Measurements from ENCODE around the gene RCE1.

RCE1 gene

DNA sequence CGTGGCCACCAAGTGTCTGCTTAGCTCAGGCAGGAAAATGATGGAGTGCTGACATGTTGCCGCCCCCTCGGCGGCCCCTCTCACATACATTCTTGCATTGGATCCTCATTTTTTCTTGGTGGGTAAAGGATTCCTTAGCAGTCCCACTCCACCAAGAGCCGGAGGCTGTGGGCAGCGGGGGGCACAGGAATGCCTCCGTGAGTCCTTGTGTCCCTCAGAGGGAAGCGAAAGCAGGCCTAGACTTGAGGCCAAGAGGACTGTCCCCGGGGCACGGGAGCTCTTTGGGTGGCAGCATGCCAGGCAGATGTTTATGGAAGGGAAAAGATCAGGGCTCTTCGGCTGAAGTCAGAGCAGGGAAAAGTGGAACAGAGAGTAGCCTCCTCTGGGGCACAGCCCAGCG, 35.2 kb downstream of the RCE1 start:
- H3K9ac ChIP-seq (ENCODE audit: low read length): no peak overlapping the region
- no peak overlapping the region for H3K4me3 ChIP-seq (ENCODE audit: low read depth in 1 of 2, low read length in 2 of 2)
- H3K27ac ChIP-seq (ENCODE audit: low read depth, low read length): no peak overlapping the region
- H3K9me3 ChIP-seq (ENCODE audit: low read length): no peaks in the 10 kb centered on the region
- peaks cover 9% of the 10 kb centered on the region for H3K4me1 ChIP-seq (ENCODE audit: insufficient read depth, low read length)
- no peaks in the 10 kb centered on the region for H3K36me3 ChIP-seq (ENCODE audit: insufficient read depth, low read length)
- H3K27me3 ChIP-seq (ENCODE audit: control insufficient read depth in 1 of 2, insufficient read depth in 2 of 2, low read length in 2 of 2): no peaks in the 10 kb centered on the region

DNA sequence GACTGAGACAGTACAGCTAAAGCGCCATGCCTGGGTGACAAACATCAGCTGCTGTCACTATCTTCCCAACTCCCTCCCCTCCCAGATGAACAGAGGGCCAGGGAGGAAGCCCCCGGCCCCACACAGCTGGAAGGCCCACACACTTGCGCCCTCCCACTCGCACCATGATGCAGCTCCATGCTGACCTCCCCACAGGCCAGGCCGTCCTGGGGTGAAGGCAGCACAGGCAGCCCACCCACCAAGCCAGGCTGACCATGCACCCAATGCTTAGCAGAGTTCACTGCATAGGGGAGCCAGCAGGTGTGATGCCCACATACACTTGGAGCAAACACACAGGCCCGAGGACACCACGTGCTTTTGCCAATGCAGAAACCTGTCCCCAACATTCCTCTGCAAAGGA, 35.8 kb downstream of the RCE1 start:
- peaks cover 9% of the 10 kb centered on the region for H3K4me1 ChIP-seq (ENCODE audit: insufficient read depth, low read length)
- no peak overlapping the region for H3K27ac ChIP-seq (ENCODE audit: low read depth, low read length)

GRCh38 chr11:66879583-66879982, 36.3 kb downstream of the RCE1 start:
- Histone ChIP-seq H3K4me1 (ENCODE audit: insufficient read depth, low read length) (peaks cover 9% of the 10 kb centered on the region), H3K4me3 (ENCODE audit: low read depth in 1 of 2, low read length in 2 of 2) (no peak overlapping the region), H3K27me3 (ENCODE audit: control insufficient read depth in 1 of 2, insufficient read depth in 2 of 2, low read length in 2 of 2) (no peaks in the 10 kb centered on the region), H3K9me3 (ENCODE audit: low read length) (no peaks in the 10 kb centered on the region), H3K9ac (ENCODE audit: low read length) (no peak overlapping the region), H3K36me3 (ENCODE audit: insufficient read depth, low read length) (no peaks in the 10 kb centered on the region), H3K27ac (ENCODE audit: low read depth, low read length) (no peak overlapping the region)

More for the DNA sequence above, 35.8 kb downstream of the RCE1 start:
- no peaks in the 10 kb centered on the region for H3K9me3 ChIP-seq (ENCODE audit: low read length)
- H3K4me3 ChIP-seq (ENCODE audit: low read depth in 1 of 2, low read length in 2 of 2): no peak overlapping the region
- no peaks in the 10 kb centered on the region for H3K36me3 ChIP-seq (ENCODE audit: insufficient read depth, low read length)
- H3K27me3 ChIP-seq (ENCODE audit: control insufficient read depth in 1 of 2, insufficient read depth in 2 of 2, low read length in 2 of 2): no peaks in the 10 kb centered on the region
- no peak overlapping the region for H3K9ac ChIP-seq (ENCODE audit: low read length)

DNA sequence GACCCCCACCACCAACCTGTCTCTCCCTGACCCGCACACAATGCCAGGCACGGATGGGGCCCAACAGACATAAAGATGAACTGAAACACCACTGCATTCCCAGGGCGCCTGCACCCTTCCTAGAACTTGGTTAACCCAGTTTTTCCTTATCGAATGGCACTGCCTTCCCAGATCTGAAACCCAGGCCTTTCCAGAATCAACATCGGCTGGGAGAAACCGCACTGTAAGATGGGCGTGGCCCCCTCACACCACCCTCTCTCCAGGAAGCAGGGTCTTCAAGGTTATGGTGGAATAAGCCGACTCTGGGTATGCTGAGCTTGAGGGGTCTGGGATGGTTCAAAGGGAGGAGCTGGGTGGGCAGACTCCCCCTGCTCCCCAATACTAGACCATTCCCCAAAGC, 36.8 kb downstream of the RCE1 start:
- H3K27ac ChIP-seq (ENCODE audit: low read depth, low read length): no peak overlapping the region
- no peaks in the 10 kb centered on the region for H3K27me3 ChIP-seq (ENCODE audit: control insufficient read depth in 1 of 2, insufficient read depth in 2 of 2, low read length in 2 of 2)
- H3K36me3 ChIP-seq (ENCODE audit: insufficient read depth, low read length): no peaks in the 10 kb centered on the region
- H3K9ac ChIP-seq (ENCODE audit: low read length): no peak overlapping the region
- peaks cover 9% of the 10 kb centered on the region for H3K4me1 ChIP-seq (ENCODE audit: insufficient read depth, low read length)
- no peak overlapping the region for H3K4me3 ChIP-seq (ENCODE audit: low read depth in 1 of 2, low read length in 2 of 2)
- H3K9me3 ChIP-seq (ENCODE audit: low read length): no peaks in the 10 kb centered on the region

- Histone ChIP-seq H3K27me3 (ENCODE audit: control insufficient read depth in 1 of 2, insufficient read depth in 2 of 2, low read length in 2 of 2) (no peaks in the 10 kb centered on the region), H3K9me3 (ENCODE audit: low read length) (no peaks in the 10 kb centered on the region), H3K9ac (ENCODE audit: low read length) (no peak overlapping the region), H3K27ac (ENCODE audit: low read depth, low read length) (no peak overlapping the region), H3K4me1 (ENCODE audit: insufficient read depth, low read length) (peaks cover 9% of the 10 kb centered on the region), H3K36me3 (ENCODE audit: insufficient read depth, low read length) (no peaks in the 10 kb centered on the region), H3K4me3 (ENCODE audit: low read depth in 1 of 2, low read length in 2 of 2) (no peak overlapping the region)
Measured at GRCh38 chr11:66880496-66881450, 37.5 kb downstream of the RCE1 start.

- H3K4me1 ChIP-seq (ENCODE audit: insufficient read depth, low read length): peaks cover 9% of the 10 kb centered on the region
- H3K27ac ChIP-seq (ENCODE audit: low read depth, low read length): no peak overlapping the region
Measured at GRCh38 chr11:66881451-66881835, 38.2 kb downstream of the RCE1 start.

DNA sequence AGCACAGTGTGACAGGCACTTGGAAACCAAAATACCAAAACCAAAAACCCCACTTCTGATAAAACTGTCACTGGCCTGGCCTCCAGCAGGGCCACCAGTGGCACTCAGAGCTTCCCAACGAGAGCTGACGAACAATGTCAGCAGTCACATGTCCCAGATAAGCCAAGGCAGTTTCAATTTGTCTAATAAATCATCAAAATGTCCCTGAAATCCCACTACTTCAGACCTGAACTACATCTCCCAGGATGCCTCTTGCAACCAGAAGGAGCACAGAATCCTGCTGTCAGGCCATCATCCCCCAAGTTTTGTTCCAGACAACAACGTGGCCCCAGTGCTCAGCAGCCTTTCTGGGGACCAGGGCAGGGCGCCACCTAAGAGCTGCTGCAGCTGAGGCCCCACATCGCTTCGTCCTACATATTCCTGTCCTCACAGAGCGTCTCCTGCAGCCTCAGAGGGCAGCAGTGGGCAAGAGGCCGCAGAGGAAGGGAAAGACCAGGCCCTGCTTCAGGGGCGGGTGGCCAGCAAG, 38.7 kb downstream of the RCE1 start:
- H3K4me3 ChIP-seq (ENCODE audit: low read depth in 1 of 2, low read length in 2 of 2): no peak overlapping the region

More at GRCh38 chr11:66881451-66881835, 38.2 kb downstream of the RCE1 start:
- Histone ChIP-seq H3K36me3 (ENCODE audit: insufficient read depth, low read length) (no peaks in the 10 kb centered on the region), H3K4me3 (ENCODE audit: low read depth in 1 of 2, low read length in 2 of 2) (no peak overlapping the region), H3K27me3 (ENCODE audit: control insufficient read depth in 1 of 2, insufficient read depth in 2 of 2, low read length in 2 of 2) (no peaks in the 10 kb centered on the region), H3K9me3 (ENCODE audit: low read length) (no peaks in the 10 kb centered on the region), H3K9ac (ENCODE audit: low read length) (no peak overlapping the region)

GRCh38 chr11:66882561-66883015, 39.3 kb downstream of the RCE1 start:
- Histone ChIP-seq H3K4me3 (ENCODE audit: low read depth in 1 of 2, low read length in 2 of 2) (peak overlapping the region; percentile 2 to 47), H3K9ac (ENCODE audit: low read length) (no peak overlapping the region), H3K4me1 (ENCODE audit: insufficient read depth, low read length) (peaks cover 9% of the 10 kb centered on the region), H3K27ac (ENCODE audit: low read depth, low read length) (peak overlapping the region; percentile 7), H3K27me3 (ENCODE audit: control insufficient read depth in 1 of 2, insufficient read depth in 2 of 2, low read length in 2 of 2) (no peaks in the 10 kb centered on the region), H3K36me3 (ENCODE audit: insufficient read depth, low read length) (no peaks in the 10 kb centered on the region), H3K9me3 (ENCODE audit: low read length) (no peaks in the 10 kb centered on the region)

More for the DNA sequence above, 38.7 kb downstream of the RCE1 start:
- H3K9ac ChIP-seq (ENCODE audit: low read length): no peak overlapping the region
- no peaks in the 10 kb centered on the region for H3K27me3 ChIP-seq (ENCODE audit: control insufficient read depth in 1 of 2, insufficient read depth in 2 of 2, low read length in 2 of 2)
- H3K36me3 ChIP-seq (ENCODE audit: insufficient read depth, low read length): no peaks in the 10 kb centered on the region
- peaks cover 9% of the 10 kb centered on the region for H3K4me1 ChIP-seq (ENCODE audit: insufficient read depth, low read length)
- no peak overlapping the region for H3K27ac ChIP-seq (ENCODE audit: low read depth, low read length)
- H3K9me3 ChIP-seq (ENCODE audit: low read length): no peaks in the 10 kb centered on the region

- H3K27ac ChIP-seq (ENCODE audit: low read depth, low read length): peak overlapping the region; percentile 7
- H3K27me3 ChIP-seq (ENCODE audit: control insufficient read depth in 1 of 2, insufficient read depth in 2 of 2, low read length in 2 of 2): no peaks in the 10 kb centered on the region
- H3K9me3 ChIP-seq (ENCODE audit: low read length): no peaks in the 10 kb centered on the region
- no peak overlapping the region for H3K9ac ChIP-seq (ENCODE audit: low read length)
- peak overlapping the region; percentile 2 to 47 for H3K4me3 ChIP-seq (ENCODE audit: low read depth in 1 of 2, low read length in 2 of 2)
- no peaks in the 10 kb centered on the region for H3K36me3 ChIP-seq (ENCODE audit: insufficient read depth, low read length)
- H3K4me1 ChIP-seq (ENCODE audit: insufficient read depth, low read length): peaks cover 9% of the 10 kb centered on the region
Measured at GRCh38 chr11:66883016-66883965, 40.0 kb downstream of the RCE1 start.

GRCh38 chr11:66884443-66884842, 41.2 kb downstream of the RCE1 start:
- Histone ChIP-seq H3K27me3 (ENCODE audit: control insufficient read depth in 1 of 2, insufficient read depth in 2 of 2, low read length in 2 of 2) (no peaks in the 10 kb centered on the region), H3K9me3 (ENCODE audit: low read length) (no peaks in the 10 kb centered on the region), H3K4me1 (ENCODE audit: insufficient read depth, low read length) (peaks cover 9% of the 10 kb centered on the region), H3K9ac (ENCODE audit: low read length) (no peak overlapping the region), H3K27ac (ENCODE audit: low read depth, low read length) (no peak overlapping the region), H3K36me3 (ENCODE audit: insufficient read depth, low read length) (no peaks in the 10 kb centered on the region), H3K4me3 (ENCODE audit: low read depth in 1 of 2, low read length in 2 of 2) (no peak overlapping the region)

- no peaks in the 10 kb centered on the region for H3K27me3 ChIP-seq (ENCODE audit: control insufficient read depth in 1 of 2, insufficient read depth in 2 of 2, low read length in 2 of 2)
- no peak overlapping the region for H3K4me3 ChIP-seq (ENCODE audit: low read depth in 1 of 2, low read length in 2 of 2)
- H3K27ac ChIP-seq (ENCODE audit: low read depth, low read length): no peak overlapping the region
- peaks cover 9% of the 10 kb centered on the region for H3K4me1 ChIP-seq (ENCODE audit: insufficient read depth, low read length)
- no peak overlapping the region for H3K9ac ChIP-seq (ENCODE audit: low read length)
- H3K36me3 ChIP-seq (ENCODE audit: insufficient read depth, low read length): no peaks in the 10 kb centered on the region
- H3K9me3 ChIP-seq (ENCODE audit: low read length): no peaks in the 10 kb centered on the region
Measured at GRCh38 chr11:66885469-66885868, 42.2 kb downstream of the RCE1 start.
